Upper lobe of left lung (tissue), 4 donors: ENCODE data around the gene LMO7.

Experiments used
- CTCF ChIP-seq, 6 experiments: fragments of 450-650 bp in 4 of 6; fragments of 200-600 bp in 2 of 6; sonication (generic) in 2 of 6; IDR thresholded peaks; one replicate each; pipeline ENCODE4 v1.5.1; 2016 to 2019; ENCODE audit warnings: antibody characterized with exemption in 6 of 6
- EP300 ChIP-seq, 4 donors: sonication (generic); formaldehyde crosslinking; IDR thresholded peaks; one replicate each; pipeline ENCODE4 v1.5.1; 2017; ENCODE audit warnings: antibody characterized with exemption in 4 of 4, control low read depth in 2 of 4
- POLR2A ChIP-seq, 4 donors: fragments of 450-650 bp; IDR thresholded peaks; one replicate each; pipeline ENCODE4 v1.5.1; 2016 to 2017; ENCODE audit warnings: antibody characterized with exemption in 4 of 4, mild to moderate bottlenecking in 2 of 4
- POLR2AphosphoS5 ChIP-seq, 2 donors: sonication (generic); formaldehyde crosslinking; IDR thresholded peaks; one replicate each; pipeline ENCODE4 v1.5.1; 2017; ENCODE audit warnings: antibody characterized with exemption in 2 of 2

GRCh38 chr13:75825161-75825560 lies 189.0 kb downstream of the LMO7 start:
- no peak for TF ChIP-seq CTCF (IDR thresholded peaks at IDR 0.05)
- TF ChIP-seq POLR2A (IDR thresholded peaks at IDR 0.05): no peak
- no peak for TF ChIP-seq EP300 (IDR thresholded peaks at IDR 0.05)
- TF ChIP-seq POLR2AphosphoS5 (IDR thresholded peaks at IDR 0.05): no peak
